Astrocyte of the cerebellum (primary cell): ENCODE measurements around the gene CARD11.

Experiments
- DNase-seq: peaks from one replicate; pipeline ENCODE4 v3.0.0-alpha.2; 2011; ENCODE audit warnings: low read depth
- H3K4me3 ChIP-seq: 2 replicates; pipeline ENCODE4 v1.5.1; 2011; ENCODE audit warnings: mild to moderate bottlenecking, low read depth, low read length, moderate library complexity
- in situ Hi-C: cut with HindIII; loops from 2 replicates; pipeline ENCODE4 v1.10.0; 2017; ENCODE audit warnings: low sequenced_read_pairs
- TF ChIP-seq, protein P1 (sequence below): IDR thresholded peaks from 2 replicates; pipeline ENCODE4 v1.5.1; 2012; ENCODE audit warnings: low read length, low read depth, moderate library complexity, mild to moderate bottlenecking; ENCODE audit errors: missing control alignments

The CARD11 gene

GRCh38 chr7:2966466-2967078 lies 77.1 kb downstream of the CARD11 start:
- no peak overlapping the region for H3K4me3 ChIP-seq
- in situ Hi-C loops, result no loop called here
- TF ChIP-seq, protein P1, sequence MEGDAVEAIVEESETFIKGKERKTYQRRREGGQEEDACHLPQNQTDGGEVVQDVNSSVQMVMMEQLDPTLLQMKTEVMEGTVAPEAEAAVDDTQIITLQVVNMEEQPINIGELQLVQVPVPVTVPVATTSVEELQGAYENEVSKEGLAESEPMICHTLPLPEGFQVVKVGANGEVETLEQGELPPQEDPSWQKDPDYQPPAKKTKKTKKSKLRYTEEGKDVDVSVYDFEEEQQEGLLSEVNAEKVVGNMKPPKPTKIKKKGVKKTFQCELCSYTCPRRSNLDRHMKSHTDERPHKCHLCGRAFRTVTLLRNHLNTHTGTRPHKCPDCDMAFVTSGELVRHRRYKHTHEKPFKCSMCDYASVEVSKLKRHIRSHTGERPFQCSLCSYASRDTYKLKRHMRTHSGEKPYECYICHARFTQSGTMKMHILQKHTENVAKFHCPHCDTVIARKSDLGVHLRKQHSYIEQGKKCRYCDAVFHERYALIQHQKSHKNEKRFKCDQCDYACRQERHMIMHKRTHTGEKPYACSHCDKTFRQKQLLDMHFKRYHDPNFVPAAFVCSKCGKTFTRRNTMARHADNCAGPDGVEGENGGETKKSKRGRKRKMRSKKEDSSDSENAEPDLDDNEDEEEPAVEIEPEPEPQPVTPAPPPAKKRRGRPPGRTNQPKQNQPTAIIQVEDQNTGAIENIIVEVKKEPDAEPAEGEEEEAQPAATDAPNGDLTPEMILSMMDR, result no peak
- DNase-seq, result no peak

- H3K4me3 ChIP-seq, result no peak overlapping the region
- TF ChIP-seq, protein P1, result no peak
- no peak for DNase-seq
- in situ Hi-C loops, result no loop called here
Observed at GRCh38 chr7:2965745-2966270, 77.9 kb downstream of the CARD11 start.

- TF ChIP-seq, protein P1, result no peak
- no peak overlapping the region for H3K4me3 ChIP-seq
Observed at GRCh38 chr7:2965301-2965700, 78.4 kb downstream of the CARD11 start.

GRCh38 chr7:2964208-2964607 lies 79.5 kb downstream of the CARD11 start:
- no peak overlapping the region for H3K4me3 ChIP-seq
- no peak for DNase-seq
- in situ Hi-C loops, result no loop called here
- TF ChIP-seq, protein P1, result no peak

More at GRCh38 chr7:2965301-2965700, 78.4 kb downstream of the CARD11 start:
- no peak for DNase-seq
- in situ Hi-C loops, result no loop called here

GRCh38 chr7:2962865-2963264 lies 80.8 kb downstream of the CARD11 start:
- no peak overlapping the region for H3K4me3 ChIP-seq
- no peak for DNase-seq
- TF ChIP-seq, protein P1, result no peak
- in situ Hi-C loops, result no loop called here

DNA sequence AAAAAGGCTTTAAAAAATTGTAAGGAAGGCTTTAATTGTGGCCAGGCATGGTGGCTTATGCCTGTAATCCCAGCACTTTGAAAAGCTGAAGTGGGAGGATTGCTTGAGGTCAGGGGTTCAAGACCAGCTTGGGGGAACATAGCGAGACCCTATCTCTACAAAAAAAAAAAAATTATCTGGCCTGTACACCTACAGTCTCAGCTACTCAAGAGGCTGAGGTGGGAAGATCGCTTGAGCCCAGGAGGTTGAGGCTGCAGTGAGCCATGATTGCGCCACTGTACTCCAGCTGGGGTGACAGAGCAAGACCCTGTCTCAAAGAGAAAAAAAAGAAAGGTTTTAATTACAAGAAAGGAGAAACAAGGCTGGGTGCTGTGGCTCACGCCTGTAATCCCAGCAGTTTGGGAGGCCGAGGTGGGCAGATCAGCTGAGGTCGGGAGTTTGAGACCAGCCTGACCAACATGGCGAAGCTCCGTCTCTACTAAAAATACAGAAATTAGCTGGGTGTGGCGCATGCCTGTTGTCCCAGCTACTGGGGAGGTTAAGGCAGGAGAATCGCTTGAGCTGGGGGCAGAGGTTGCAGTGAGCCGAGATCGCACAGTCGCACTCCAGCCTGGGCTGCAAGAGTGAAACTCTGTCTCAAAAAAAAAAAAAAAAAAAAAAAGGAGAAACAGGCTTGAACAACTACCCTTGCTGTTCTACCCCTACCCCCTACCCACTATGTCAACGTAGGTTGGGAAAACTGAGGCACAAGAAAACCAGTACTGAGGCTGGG lies 83.7 kb downstream of the CARD11 start:
- H3K4me3 ChIP-seq, result no peak overlapping the region
- TF ChIP-seq, protein P1, result no peak
- in situ Hi-C loops, result no loop called here
- DNase-seq, result no peak
